Stimulated activated CD8-positive, alpha-beta memory T cell treated with anti-CD3 and anti-CD28 coated beads, Interleukin-4, amount 100 ng/mL, for 24 hours (primary cell): ENCODE data around the gene THSD4.
"Not testable (repeated sequence)": the region's sequence is repeated elsewhere in the genome, so short reads cannot be mapped to it uniquely, and the experiment has no call there.

Source experiments
- DNase-seq: peaks from one replicate; pipeline ENCODE4 v3.0.0-alpha.2; 2020; ENCODE audit warnings: low read depth

THSD4 gene

GRCh38 chr15:71124937-71125790, 9.9 kb downstream of the THSD4 start:
- no peak for DNase-seq

GRCh38 chr15:71125831-71126450, 10.7 kb downstream of the THSD4 start:
- no peak for DNase-seq

GRCh38 chr15:71127083-71127482, 11.8 kb downstream of the THSD4 start:
- no peak for DNase-seq

- DNase-seq: not testable (repeated sequence)
These were observed 12.9 kb downstream of the THSD4 start for GRCh38 chr15:71128159-71128558.

GRCh38 chr15:71128939-71129562, 13.8 kb downstream of the THSD4 start:
- DNase-seq: no peak

- DNase-seq: no peak
These were observed 14.4 kb downstream of the THSD4 start for GRCh38 chr15:71129669-71130068.

- DNase-seq: no peak
These were observed 16.5 kb downstream of the THSD4 start for GRCh38 chr15:71131601-71132362.

GRCh38 chr15:71133747-71134472, 18.6 kb downstream of the THSD4 start:
- no peak for DNase-seq

- no peak for DNase-seq
These were observed 21.0 kb downstream of the THSD4 start for GRCh38 chr15:71136159-71136783.

- no peak for DNase-seq
These were observed 21.7 kb downstream of the THSD4 start for GRCh38 chr15:71136793-71137518.

GRCh38 chr15:71138473-71138872, 23.2 kb downstream of the THSD4 start:
- no peak for DNase-seq

GRCh38 chr15:71139241-71139640, 24.0 kb downstream of the THSD4 start:
- DNase-seq: no peak

GRCh38 chr15:71141572-71141971, 26.3 kb downstream of the THSD4 start:
- no peak for DNase-seq

GRCh38 chr15:71142780-71143179, 27.5 kb downstream of the THSD4 start:
- no peak for DNase-seq

- no peak for DNase-seq
These were observed 28.4 kb downstream of the THSD4 start for GRCh38 chr15:71143373-71144310.

GRCh38 chr15:71145648-71146047, 30.4 kb downstream of the THSD4 start:
- no peak for DNase-seq

- DNase-seq: no peak
These were observed 31.3 kb downstream of the THSD4 start for GRCh38 chr15:71146580-71146982.

- DNase-seq: no peak
These were observed 32.8 kb downstream of the THSD4 start for GRCh38 chr15:71148048-71148447.
